Mononuclear cell (primary cell): Measurements from ENCODE around the gene FMNL2. TPM values are rescaled to one million over a fixed set of nuclear protein-coding genes. Genes with fewer than 3 reads are reported as not detected.

Experiments used
- H3K27me3 ChIP-seq: 2 replicates; pipeline ENCODE4 v1.6.0; 2011; ENCODE audit warnings: low read length, control low read depth; ENCODE audit not compliant: insufficient read depth
- H3K4me1 ChIP-seq: 2 replicates; pipeline ENCODE4 v1.5.1; 2011; ENCODE audit warnings: mild to moderate bottlenecking, low read length, control low read depth; ENCODE audit not compliant: insufficient read depth
- H3K4me3 ChIP-seq: 2 replicates; pipeline ENCODE4 v1.5.1; 2011; ENCODE audit warnings: mild to moderate bottlenecking, low read length, moderate library complexity
- H3K9me3 ChIP-seq: 2 replicates; pipeline ENCODE4 v1.5.1; 2011; ENCODE audit warnings: low read depth, mild to moderate bottlenecking, control low read depth, low read length
- total RNA-seq: library from RNA; depleted of rRNA; stranded (reverse); fragments of >200 nt; gene quantifications from one replicate; pipeline ENCODE4 v1.2.3, GENCODE V29; 2012

Gene FMNL2
- total RNA-seq, 1 donor, result 1.2 TPM

- H3K4me1 ChIP-seq, result no peaks in the 10 kb centered on the region
- H3K9me3 ChIP-seq, result no peaks in the 10 kb centered on the region
- H3K4me3 ChIP-seq, result no peak overlapping the region
- no peaks in the 10 kb centered on the region for H3K27me3 ChIP-seq
Measured at GRCh38 chr2:152580714-152581113, 245.7 kb downstream of the FMNL2 start.

- H3K27me3 ChIP-seq, result no peaks in the 10 kb centered on the region
- no peaks in the 10 kb centered on the region for H3K4me1 ChIP-seq
- no peaks in the 10 kb centered on the region for H3K9me3 ChIP-seq
- no peak overlapping the region for H3K4me3 ChIP-seq
Measured at GRCh38 chr2:152581360-152581759, 246.4 kb downstream of the FMNL2 start.

- Histone ChIP-seq H3K9me3 (no peaks in the 10 kb centered on the region), H3K27me3 (no peaks in the 10 kb centered on the region), H3K4me1 (no peaks in the 10 kb centered on the region), H3K4me3 (no peak overlapping the region)
Measured at GRCh38 chr2:152582081-152582480, 247.1 kb downstream of the FMNL2 start.

GRCh38 chr2:152583512-152584229 lies 248.7 kb downstream of the FMNL2 start:
- Histone ChIP-seq H3K9me3 (no peaks in the 10 kb centered on the region), H3K4me3 (no peak overlapping the region), H3K4me1 (no peaks in the 10 kb centered on the region), H3K27me3 (no peaks in the 10 kb centered on the region)

GRCh38 chr2:152584301-152584700 lies 249.3 kb downstream of the FMNL2 start:
- Histone ChIP-seq H3K4me3 (no peak overlapping the region), H3K27me3 (no peaks in the 10 kb centered on the region), H3K4me1 (no peaks in the 10 kb centered on the region), H3K9me3 (no peaks in the 10 kb centered on the region)

- H3K4me3 ChIP-seq, result no peak overlapping the region
- H3K27me3 ChIP-seq, result no peaks in the 10 kb centered on the region
- no peaks in the 10 kb centered on the region for H3K4me1 ChIP-seq
- no peaks in the 10 kb centered on the region for H3K9me3 ChIP-seq
Measured at GRCh38 chr2:152585830-152586484, 251.0 kb downstream of the FMNL2 start.

GRCh38 chr2:152587187-152587947 lies 252.4 kb downstream of the FMNL2 start:
- H3K9me3 ChIP-seq, result no peaks in the 10 kb centered on the region
- H3K4me1 ChIP-seq, result no peaks in the 10 kb centered on the region
- no peaks in the 10 kb centered on the region for H3K27me3 ChIP-seq
- H3K4me3 ChIP-seq, result no peak overlapping the region

- H3K27me3 ChIP-seq, result no peaks in the 10 kb centered on the region
Measured at GRCh38 chr2:152588998-152589397, 254.0 kb downstream of the FMNL2 start.

GRCh38 chr2:152594022-152594766 lies 259.2 kb downstream of the FMNL2 start:
- no peaks in the 10 kb centered on the region for H3K27me3 ChIP-seq
- H3K4me3 ChIP-seq, result no peak overlapping the region
- H3K9me3 ChIP-seq, result no peaks in the 10 kb centered on the region
- peaks cover 11% of the 10 kb centered on the region for H3K4me1 ChIP-seq

More at GRCh38 chr2:152588998-152589397, 254.0 kb downstream of the FMNL2 start:
- no peak overlapping the region for H3K4me3 ChIP-seq
- no peaks in the 10 kb centered on the region for H3K9me3 ChIP-seq
- peaks cover 4% of the 10 kb centered on the region for H3K4me1 ChIP-seq

- H3K4me1 ChIP-seq, result peaks cover 11% of the 10 kb centered on the region
- H3K9me3 ChIP-seq, result no peaks in the 10 kb centered on the region
- H3K27me3 ChIP-seq, result no peaks in the 10 kb centered on the region
- no peak overlapping the region for H3K4me3 ChIP-seq
Measured at GRCh38 chr2:152594792-152595191, 259.8 kb downstream of the FMNL2 start.

GRCh38 chr2:152598975-152599759 lies 264.2 kb downstream of the FMNL2 start:
- Histone ChIP-seq H3K4me1 (peaks cover 6% of the 10 kb centered on the region), H3K27me3 (no peaks in the 10 kb centered on the region), H3K4me3 (no peak overlapping the region), H3K9me3 (no peaks in the 10 kb centered on the region)

GRCh38 chr2:152600051-152600657 lies 265.2 kb downstream of the FMNL2 start:
- no peak overlapping the region for H3K4me3 ChIP-seq
- H3K9me3 ChIP-seq, result no peaks in the 10 kb centered on the region
- no peaks in the 10 kb centered on the region for H3K4me1 ChIP-seq
- no peaks in the 10 kb centered on the region for H3K27me3 ChIP-seq

GRCh38 chr2:152600697-152601096 lies 265.7 kb downstream of the FMNL2 start:
- H3K4me1 ChIP-seq, result no peaks in the 10 kb centered on the region
- H3K9me3 ChIP-seq, result no peaks in the 10 kb centered on the region
- H3K4me3 ChIP-seq, result no peak overlapping the region
- no peaks in the 10 kb centered on the region for H3K27me3 ChIP-seq

- Histone ChIP-seq H3K4me3 (no peak overlapping the region), H3K4me1 (no peaks in the 10 kb centered on the region), H3K27me3 (no peaks in the 10 kb centered on the region), H3K9me3 (no peaks in the 10 kb centered on the region)
Measured at GRCh38 chr2:152602750-152603149, 267.8 kb downstream of the FMNL2 start.
